RWPE2 (cell line): ENCODE measurements around the gene DOCK3.

Experiments used
- ATAC-seq: fragments of 200-7000 bp; cut with Tn5 transposase; 3 replicates; pipeline ENCODE4 v1.9.1; 2021; ENCODE audit warnings: low read depth
- DNase-seq: peaks from one replicate; pipeline ENCODE4 v3.0.0-alpha.2; 2020; ENCODE audit warnings: low spot score
- H3K27ac ChIP-seq: fragments of 450-650 bp; 2 replicates; pipeline ENCODE4 v1.5.1; 2017; ENCODE audit warnings: mild to moderate bottlenecking; ENCODE audit not compliant: poor library complexity, severe bottlenecking
- H3K27me3 ChIP-seq: fragments of 250-450 bp; sonication (Bioruptor Pico); 2 replicates; pipeline ENCODE4 v1.5.1; 2021; ENCODE audit warnings: mild to moderate bottlenecking, moderate library complexity; ENCODE audit not compliant: insufficient read depth, poor library complexity, severe bottlenecking
- H3K36me3 ChIP-seq: fragments of 250-450 bp; sonication (Bioruptor Pico); 2 replicates; pipeline ENCODE4 v1.5.1; 2020; ENCODE audit warnings: low read depth, mild to moderate bottlenecking, moderate library complexity
- H3K4me1 ChIP-seq: fragments of 250-450 bp; sonication (Bioruptor Pico); 2 replicates; pipeline ENCODE4 v1.5.1; 2021; ENCODE audit warnings: mild to moderate bottlenecking, moderate library complexity; ENCODE audit not compliant: insufficient read depth, poor library complexity, severe bottlenecking
- H3K4me3 ChIP-seq: fragments of 250-450 bp; sonication (Bioruptor Pico); 2 replicates; pipeline ENCODE4 v1.5.1; 2021; ENCODE audit warnings: mild to moderate bottlenecking, moderate library complexity; ENCODE audit not compliant: severe bottlenecking
- H3K9me3 ChIP-seq: fragments of 250-450 bp; sonication (Bioruptor Pico); 2 replicates; pipeline ENCODE4 v1.5.1; 2021; ENCODE audit warnings: mild to moderate bottlenecking, moderate library complexity; ENCODE audit not compliant: severe bottlenecking
- CTCF ChIP-seq: fragments of 450-650 bp; IDR thresholded peaks from one replicate; pipeline ENCODE4 v1.5.1; 2017; ENCODE audit warnings: mild to moderate bottlenecking, moderate library complexity; ENCODE audit not compliant: poor library complexity, severe bottlenecking

DOCK3 gene

GRCh38 chr3:51271172-51271571 is 596.4 kb downstream of the DOCK3 start:
- H3K9me3 ChIP-seq: no peaks in the 10 kb centered on the region
- no peaks in the 10 kb centered on the region for H3K4me1 ChIP-seq
- ATAC-seq: no peak
- TF ChIP-seq CTCF: no peak
- H3K27me3 ChIP-seq: no peaks in the 10 kb centered on the region
- no peaks in the 10 kb centered on the region for H3K36me3 ChIP-seq
- H3K27ac ChIP-seq: no peak overlapping the region
- DNase-seq: no peak
- H3K4me3 ChIP-seq: no peak overlapping the region

- Histone ChIP-seq H3K27ac (no peak overlapping the region), H3K4me1 (no peaks in the 10 kb centered on the region), H3K27me3 (no peaks in the 10 kb centered on the region), H3K36me3 (no peaks in the 10 kb centered on the region), H3K4me3 (no peak overlapping the region), H3K9me3 (no peaks in the 10 kb centered on the region)
- DNase-seq (no peak), ATAC-seq (no peak)
- no peak for TF ChIP-seq CTCF
These were observed 599.3 kb downstream of the DOCK3 start for GRCh38 chr3:51274052-51274451.

GRCh38 chr3:51275111-51275805 is 600.5 kb downstream of the DOCK3 start:
- H3K4me1 ChIP-seq: no peaks in the 10 kb centered on the region
- no peak for DNase-seq
- no peaks in the 10 kb centered on the region for H3K27me3 ChIP-seq
- no peak overlapping the region for H3K4me3 ChIP-seq
- H3K36me3 ChIP-seq: no peaks in the 10 kb centered on the region
- no peak for ATAC-seq
- H3K9me3 ChIP-seq: no peaks in the 10 kb centered on the region
- TF ChIP-seq CTCF: no peak
- H3K27ac ChIP-seq: no peak overlapping the region

GRCh38 chr3:51276046-51276445 is 601.3 kb downstream of the DOCK3 start:
- no peaks in the 10 kb centered on the region for H3K27me3 ChIP-seq
- TF ChIP-seq CTCF: no peak
- H3K4me3 ChIP-seq: no peak overlapping the region
- no peak for DNase-seq
- H3K36me3 ChIP-seq: no peaks in the 10 kb centered on the region
- H3K27ac ChIP-seq: no peak overlapping the region
- H3K9me3 ChIP-seq: no peaks in the 10 kb centered on the region
- ATAC-seq: no peak
- no peaks in the 10 kb centered on the region for H3K4me1 ChIP-seq

GRCh38 chr3:51279448-51279847 is 604.7 kb downstream of the DOCK3 start:
- no peak for DNase-seq
- TF ChIP-seq CTCF: no peak
- Histone ChIP-seq H3K36me3 (no peaks in the 10 kb centered on the region), H3K4me1 (peaks cover 10% of the 10 kb centered on the region), H3K4me3 (no peak overlapping the region), H3K27ac (no peak overlapping the region), H3K9me3 (no peaks in the 10 kb centered on the region), H3K27me3 (no peaks in the 10 kb centered on the region)
- no peak for ATAC-seq
